ENCODE data around the gene ODAD2.

DNA sequence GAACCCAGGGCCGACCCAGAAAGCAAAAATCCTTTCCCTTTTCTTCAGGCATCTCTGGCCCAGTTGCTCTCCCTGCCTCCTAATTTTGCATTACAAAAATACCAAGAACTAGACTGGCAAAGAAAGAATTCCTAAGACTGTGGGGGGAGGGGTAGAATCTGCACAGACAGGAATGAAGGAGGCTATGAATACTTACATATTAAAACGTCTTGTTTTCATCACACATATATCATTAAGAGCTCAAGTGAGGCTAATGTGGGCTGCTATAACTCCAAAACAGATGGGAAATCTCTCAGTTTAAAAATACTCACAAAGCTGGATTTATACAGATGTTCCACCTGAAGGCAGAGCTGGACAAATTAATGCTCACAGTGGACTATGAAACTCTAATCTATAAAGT is 224.0 kb downstream of the ODAD2 start:
- TF ChIP-seq, protein P1, sequence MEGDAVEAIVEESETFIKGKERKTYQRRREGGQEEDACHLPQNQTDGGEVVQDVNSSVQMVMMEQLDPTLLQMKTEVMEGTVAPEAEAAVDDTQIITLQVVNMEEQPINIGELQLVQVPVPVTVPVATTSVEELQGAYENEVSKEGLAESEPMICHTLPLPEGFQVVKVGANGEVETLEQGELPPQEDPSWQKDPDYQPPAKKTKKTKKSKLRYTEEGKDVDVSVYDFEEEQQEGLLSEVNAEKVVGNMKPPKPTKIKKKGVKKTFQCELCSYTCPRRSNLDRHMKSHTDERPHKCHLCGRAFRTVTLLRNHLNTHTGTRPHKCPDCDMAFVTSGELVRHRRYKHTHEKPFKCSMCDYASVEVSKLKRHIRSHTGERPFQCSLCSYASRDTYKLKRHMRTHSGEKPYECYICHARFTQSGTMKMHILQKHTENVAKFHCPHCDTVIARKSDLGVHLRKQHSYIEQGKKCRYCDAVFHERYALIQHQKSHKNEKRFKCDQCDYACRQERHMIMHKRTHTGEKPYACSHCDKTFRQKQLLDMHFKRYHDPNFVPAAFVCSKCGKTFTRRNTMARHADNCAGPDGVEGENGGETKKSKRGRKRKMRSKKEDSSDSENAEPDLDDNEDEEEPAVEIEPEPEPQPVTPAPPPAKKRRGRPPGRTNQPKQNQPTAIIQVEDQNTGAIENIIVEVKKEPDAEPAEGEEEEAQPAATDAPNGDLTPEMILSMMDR (IDR thresholded peaks at IDR 0.05): no peak
- TF ChIP-seq EZH2 (IDR thresholded peaks at IDR 0.05; ENCODE audit: borderline replicate concordance, insufficient read depth, low read depth, low read length, poor library complexity, severe bottlenecking): no peak

Data from B cell (primary cell).